Smooth muscle cell (in vitro differentiated cells): ENCODE measurements around the gene PLCB1. TPM values are rescaled to one million over a fixed set of nuclear protein-coding genes. Genes with fewer than 3 reads are reported as not detected.

Source experiments
- DNase-seq: peaks from one replicate; lab custom pipeline; 2025; ENCODE audit not compliant: unreplicated experiment; lab: John Stamatoyannopoulos, UW
- H2AFZ ChIP-seq: fragments of 200-600 bp; sonication (generic); 2 replicates; pipeline ENCODE4 v1.6.0; 2016; ENCODE audit warnings: antibody characterized with exemption, low read depth, mild to moderate bottlenecking
- H3F3A ChIP-seq: fragments of 200-600 bp; sonication (generic); 2 replicates; pipeline ENCODE4 v1.6.0; 2017; ENCODE audit warnings: antibody characterized with exemption, low read depth
- H3K27ac ChIP-seq: fragments of 200-600 bp; sonication (generic); 2 replicates; pipeline ENCODE4 v1.5.1; 2016; ENCODE audit warnings: low read depth, mild to moderate bottlenecking
- H3K27me3 ChIP-seq: fragments of 200-600 bp; sonication (generic); 2 replicates; pipeline ENCODE4 v1.6.1; 2016; ENCODE audit warnings: low read depth, mild to moderate bottlenecking
- H3K36me3 ChIP-seq: fragments of 200-600 bp; sonication (generic); 2 replicates; pipeline ENCODE4 v1.5.1; 2016; ENCODE audit warnings: low read depth
- H3K4me1 ChIP-seq: fragments of 200-600 bp; sonication (generic); 2 replicates; pipeline ENCODE4 v1.5.1; 2016; ENCODE audit warnings: low read depth
- H3K4me2 ChIP-seq: fragments of 200-600 bp; sonication (generic); 2 replicates; pipeline ENCODE4 v1.6.0; 2016; ENCODE audit warnings: mild to moderate bottlenecking
- H3K4me3 ChIP-seq: fragments of 200-600 bp; sonication (generic); 2 replicates; pipeline ENCODE4 v1.5.1; 2016; ENCODE audit warnings: mild to moderate bottlenecking
- H3K79me2 ChIP-seq: fragments of 200-600 bp; sonication (generic); 2 replicates; pipeline ENCODE4 v1.6.0; 2016; ENCODE audit warnings: low read depth, mild to moderate bottlenecking
- H3K9ac ChIP-seq: fragments of 200-600 bp; sonication (generic); 2 replicates; pipeline ENCODE4 v1.6.0; 2016; ENCODE audit warnings: low read depth
- H3K9me3 ChIP-seq: fragments of 200-600 bp; sonication (generic); replicated peaks from 2 replicates; pipeline ENCODE4 v1.5.1; 2016; ENCODE audit warnings: low read depth
- H4K20me1 ChIP-seq: fragments of 200-600 bp; sonication (generic); 2 replicates; pipeline ENCODE4 v1.6.0; 2016; ENCODE audit warnings: low read depth
- CTCF ChIP-seq: fragments of 200-600 bp; sonication (generic); IDR thresholded peaks from 2 replicates; pipeline ENCODE4 v1.5.1; 2017; ENCODE audit warnings: borderline replicate concordance, mild to moderate bottlenecking, antibody characterized with exemption; ENCODE audit not compliant: insufficient read depth, poor library complexity, severe bottlenecking
- WGBS: methylation state at CpG from one replicate; pipeline ENCODE4 v1.1.7; 2016; ENCODE audit warnings: low lambda C conversion rate; 5-methylcytosine and 5-hydroxymethylcytosine counted together
- polyA plus RNA-seq: library from polyadenylated mRNA; unstranded; fragments of >200 nt; fragmentation: Nextera tagmentation; extraction: Ambion mirVana; gene quantifications from 2 replicates; pipeline ENCODE4 v1.2.1, GENCODE V29; 2016
- total RNA-seq: library from RNA; depleted of rRNA; stranded (reverse); fragments of >200 nt; gene quantifications from 2 replicates; pipeline ENCODE4 v1.2.3, GENCODE V29; 2014

Gene PLCB1
- total and polyA plus RNA-seq, 2 experiments from 2014 or later = 4.7 to 25.3 TPM

GRCh38 chr20:8094415-8094818 is 37.6 kb upstream of the PLCB1 start:
- no peak overlapping the region for H3K4me2 ChIP-seq
- H2AFZ ChIP-seq = no peak overlapping the region
- no peaks in the 10 kb centered on the region for H3K36me3 ChIP-seq
- H3K9ac ChIP-seq = no peak overlapping the region
- no peak overlapping the region for H3K4me3 ChIP-seq
- 22% methylated on average over 1 of the region's 1 CpG for WGBS
- TF ChIP-seq CTCF = no peak
- no peaks in the 10 kb centered on the region for H4K20me1 ChIP-seq
- H3K9me3 ChIP-seq = no peaks in the 10 kb centered on the region
- DNase-seq = no peak
- peaks cover 6% of the 10 kb centered on the region for H3K4me1 ChIP-seq
- H3K27me3 ChIP-seq = no peaks in the 10 kb centered on the region
- no peaks in the 10 kb centered on the region for H3K79me2 ChIP-seq
- no peaks in the 10 kb centered on the region for H3F3A ChIP-seq
- no peak overlapping the region for H3K27ac ChIP-seq

- Histone ChIP-seq H3K36me3 (no peaks in the 10 kb centered on the region), H3K4me2 (no peak overlapping the region), H3K79me2 (no peaks in the 10 kb centered on the region), H3K4me3 (no peak overlapping the region), H2AFZ (no peak overlapping the region), H3K27ac (no peak overlapping the region), H3K27me3 (no peaks in the 10 kb centered on the region), H3K9ac (no peak overlapping the region), H3K9me3 (no peaks in the 10 kb centered on the region), H3K4me1 (peaks cover 5% of the 10 kb centered on the region), H3F3A (no peaks in the 10 kb centered on the region), H4K20me1 (no peaks in the 10 kb centered on the region)
- no peak for TF ChIP-seq CTCF
- no peak for DNase-seq
- 86% methylated on average over 2 of the region's 2 CpGs for WGBS
Observed at GRCh38 chr20:8094850-8095249, 37.2 kb upstream of the PLCB1 start.

GRCh38 chr20:8095648-8096572 is 36.2 kb upstream of the PLCB1 start:
- H4K20me1 ChIP-seq = no peaks in the 10 kb centered on the region
- H3K27me3 ChIP-seq = no peaks in the 10 kb centered on the region
- H3K4me2 ChIP-seq = no peak overlapping the region
- 83% methylated on average over 5 of the region's 5 CpGs for WGBS
- DNase-seq = no peak
- H3K27ac ChIP-seq = no peak overlapping the region
- H3K9ac ChIP-seq = no peak overlapping the region
- H3F3A ChIP-seq = no peaks in the 10 kb centered on the region
- no peaks in the 10 kb centered on the region for H3K9me3 ChIP-seq
- no peaks in the 10 kb centered on the region for H3K36me3 ChIP-seq
- no peak overlapping the region for H2AFZ ChIP-seq
- no peaks in the 10 kb centered on the region for H3K4me1 ChIP-seq
- H3K4me3 ChIP-seq = no peak overlapping the region
- H3K79me2 ChIP-seq = no peaks in the 10 kb centered on the region
- TF ChIP-seq CTCF = no peak
